ENCODE data around the gene FOSL1.

DNA sequence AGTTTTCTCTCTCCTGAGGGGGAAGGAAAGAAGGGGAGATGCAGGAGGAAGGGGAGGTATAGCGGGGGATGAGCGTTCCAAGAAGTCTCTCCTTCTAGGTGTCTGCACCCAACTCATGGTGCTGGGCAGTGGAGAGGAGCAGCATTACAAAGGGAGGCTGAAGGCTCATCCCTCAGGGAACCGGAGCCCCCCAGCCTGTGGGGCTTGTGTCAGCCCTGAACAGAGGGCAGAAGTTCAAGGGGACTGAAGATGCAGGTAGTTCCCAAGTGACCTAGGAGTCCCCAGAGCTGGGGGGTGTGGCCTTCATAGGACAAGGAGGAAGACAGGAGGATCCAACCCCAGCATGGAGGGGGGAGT, 16.9 kb upstream of the FOSL1 start:
- TF ChIP-seq CTCF (IDR thresholded peaks at IDR 0.05 in 4 of 5, conservative IDR thresholded peaks at IDR 0.05 in 1 of 5), result no peak
- TF ChIP-seq POLR2A (IDR thresholded peaks at IDR 0.05), result no peak
